Heart left ventricle (tissue), 13 donors: ENCODE data around the gene GPR148.

Source experiments
- CTCF ChIP-seq, 12 donors: fragments of 200-600 bp; sonication (generic) in 4 of 12; IDR thresholded peaks; one replicate each; pipeline versions ENCODE4 v1.5.0 to v1.8.0; 2018 to 2022; ENCODE audit warnings: antibody characterized with exemption in 12 of 12, mild to moderate bottlenecking in 5 of 12
- POLR2A ChIP-seq, 2 donors: fragments of 450-650 bp; IDR thresholded peaks; one replicate each; pipeline ENCODE4 v1.6.1; 2017; ENCODE audit warnings: antibody characterized with exemption in 2 of 2, mild to moderate bottlenecking in 2 of 2, moderate library complexity in 2 of 2
- donor health status: ischemic (EF 13 %, LVEDD 7.1; RV severe dilation, severe dysfunction).
- donor health status: DM: no; HTN: yes; CAD: no.
- donor health status: DM: no; HTN: no; CAD: no.
- donor health status: ischemic (EF 25% LVEDD 6.9; RV normal size, moderate dysfunction).
- donor health status: ischemic (EF 25% LVEDD 5.7; RV mildly dilated, moderate dysfunction).
- donor health status: ischemic (EF 35%, LVEDD 5.7; RV mildly dilated, moderate dysfunction).
- donor health status: nonischemic (EF 11% LVEDD 7.7; RV severe dilation, severe dysfunction).
- donor health status: DM: yes; HTN: yes; CAD: no.
- donor health status: PGD.
- donor health status: ischemic (EF 29% LVEDD 5.4; RV normal size, mild dysfunction).
- donor health status: nonischemic (EF 23%, LVEDD 6.1; RV moderate dilation, normal function).

- TF ChIP-seq CTCF (IDR thresholded peaks at IDR 0.05) (no peak), POLR2A (IDR thresholded peaks at IDR 0.05) (no peak)
Observed at GRCh38 chr2:130749078-130749477, 20.2 kb downstream of the GPR148 start.
